HG03520 (cell line): ENCODE data around the gene CACNA1H.
"Not testable (repeated sequence)": the region's sequence is repeated elsewhere in the genome, so short reads cannot be mapped to it uniquely, and the experiment has no call there.

Experiments used
- ATAC-seq: cut with Tn5 transposase; IDR thresholded peaks from one replicate; pipeline ENCODE4 v1.9.1; 2021; ENCODE audit warnings: mild to moderate bottlenecking, moderate library complexity; ENCODE audit not compliant: unreplicated experiment

The CACNA1H gene

GRCh38 chr16:1185460-1186207 is 32.7 kb downstream of the CACNA1H start:
- ATAC-seq = not testable (repeated sequence)

- no peak for ATAC-seq
These were observed 35.7 kb downstream of the CACNA1H start for GRCh38 chr16:1188432-1189189.

GRCh38 chr16:1189455-1189854 is 36.5 kb downstream of the CACNA1H start:
- no peak for ATAC-seq

- ATAC-seq = not testable (repeated sequence)
These were observed 37.9 kb downstream of the CACNA1H start for GRCh38 chr16:1190789-1191188.

- no peak for ATAC-seq
These were observed 39.6 kb downstream of the CACNA1H start for GRCh38 chr16:1192384-1193073.

- no peak for ATAC-seq
These were observed 40.4 kb downstream of the CACNA1H start for GRCh38 chr16:1193143-1193824.

GRCh38 chr16:1193825-1194581 is 41.1 kb downstream of the CACNA1H start:
- ATAC-seq = no peak

- ATAC-seq = no peak
These were observed 41.9 kb downstream of the CACNA1H start for GRCh38 chr16:1194665-1195392.

GRCh38 chr16:1195393-1195666 is 42.4 kb downstream of the CACNA1H start:
- no peak for ATAC-seq

- ATAC-seq = no peak
These were observed 43.6 kb downstream of the CACNA1H start for GRCh38 chr16:1196494-1196893.

- no peak for ATAC-seq
These were observed 44.4 kb downstream of the CACNA1H start for GRCh38 chr16:1197237-1197866.

GRCh38 chr16:1198194-1198593 is 45.3 kb downstream of the CACNA1H start:
- no peak for ATAC-seq

GRCh38 chr16:1198671-1199346 is 45.9 kb downstream of the CACNA1H start:
- not testable (repeated sequence) for ATAC-seq

- no peak for ATAC-seq
These were observed 46.6 kb downstream of the CACNA1H start for GRCh38 chr16:1199347-1200013.

GRCh38 chr16:1200014-1200627 is 47.2 kb downstream of the CACNA1H start:
- no peak for ATAC-seq

GRCh38 chr16:1201444-1201843 is 48.5 kb downstream of the CACNA1H start:
- ATAC-seq = no peak

GRCh38 chr16:1202274-1202673 is 49.4 kb downstream of the CACNA1H start:
- no peak for ATAC-seq

GRCh38 chr16:1204933-1205332 is 52.0 kb downstream of the CACNA1H start:
- ATAC-seq = no peak
